ENCODE data around the gene DLX3.

Gene DLX3

GRCh38 chr17:49997773-49998703 is 3.0 kb upstream of the DLX3 start:
- H3K36me3 ChIP-seq (ENCODE audit: insufficient read depth, low read length) = no peaks in the 10 kb centered on the region
- H3K27ac ChIP-seq (ENCODE audit: low read length) = no peak overlapping the region
- H2AFZ ChIP-seq (ENCODE audit: low read depth, low read length) = peak overlapping the region; percentile 88
- peak overlapping the region; percentile 54; the same call in 1 of the 2 replicates for H3K4me2 ChIP-seq (ENCODE audit: insufficient read depth, low read length)
- H3K4me3 ChIP-seq (ENCODE audit: low read depth in 1 of 2, low read length in 2 of 2) = peak overlapping the region in 1 of 2 experiments; percentile 17; a peak in 1 of 4 replicates
- DNase-seq (peak; percentile 85), ATAC-seq (ENCODE audit: insufficient read depth, low read depth) (peak; percentile 97)
- no peak overlapping the region for H3K9ac ChIP-seq (ENCODE audit: low read depth, low read length)
- H3K4me1 ChIP-seq (ENCODE audit: insufficient read depth, low read length) = peaks cover 25% of the 10 kb centered on the region
- H3K27me3 ChIP-seq (ENCODE audit: insufficient read depth, low read length, poor library complexity) = peaks cover 41% of the 10 kb centered on the region
- H3K79me2 ChIP-seq (ENCODE audit: insufficient read depth, low read length) = no peaks in the 10 kb centered on the region
- H3K9me3 ChIP-seq (ENCODE audit: insufficient read depth, low read length, severe bottlenecking) = no peaks in the 10 kb centered on the region
- 0 out of 2 replicates have a peak, but pooled peaks cover 5% of the 10 kb centered on the region for H4K20me1 ChIP-seq (ENCODE audit: insufficient read depth, low read length)
- TF ChIP-seq CTCF (IDR thresholded peaks at IDR 0.05; ENCODE audit: borderline replicate concordance, extremely low read depth, low read length, poor library complexity, severe bottlenecking) (peak; percentile 97), EZH2 (IDR thresholded peaks at IDR 0.05; ENCODE audit: borderline replicate concordance, low read depth, low read length, severe bottlenecking) (no peak)

DNA sequence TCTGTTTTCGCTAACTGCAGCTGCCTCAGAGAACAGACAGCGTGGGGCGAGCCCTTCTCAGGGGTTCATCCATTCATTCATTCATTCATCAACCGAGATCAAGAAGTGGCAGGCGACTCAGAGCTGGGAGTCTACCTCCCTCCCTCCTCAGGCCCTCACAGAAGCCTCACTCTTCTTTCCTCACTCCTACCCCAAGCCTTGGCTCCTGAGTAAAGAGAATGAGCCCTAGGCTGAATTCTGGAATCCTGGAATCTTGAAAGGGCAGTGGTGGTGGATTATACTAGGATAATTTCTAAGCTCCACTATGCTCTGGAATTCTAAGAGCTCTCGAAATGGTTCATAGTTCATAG is 2.3 kb upstream of the DLX3 start:
- Histone ChIP-seq H3K9ac (ENCODE audit: low read depth, low read length) (peak overlapping the region; percentile 19; the same call in 1 of the 2 replicates), H3K9me3 (ENCODE audit: insufficient read depth, low read length, severe bottlenecking) (no peaks in the 10 kb centered on the region), H3K27ac (ENCODE audit: low read length) (no peak overlapping the region), H3K27me3 (ENCODE audit: insufficient read depth, low read length, poor library complexity) (peaks cover 47% of the 10 kb centered on the region), H3K36me3 (ENCODE audit: insufficient read depth, low read length) (no peaks in the 10 kb centered on the region), H3K4me2 (ENCODE audit: insufficient read depth, low read length) (peak overlapping the region; percentile 51; the same call in 1 of the 2 replicates), H3K4me1 (ENCODE audit: insufficient read depth, low read length) (peaks cover 25% of the 10 kb centered on the region), H3K4me3 (ENCODE audit: low read depth in 1 of 2, low read length in 2 of 2) (no peak overlapping the region), H3K79me2 (ENCODE audit: insufficient read depth, low read length) (no peaks in the 10 kb centered on the region), H2AFZ (ENCODE audit: low read depth, low read length) (no peak overlapping the region), H4K20me1 (ENCODE audit: insufficient read depth, low read length) (0 out of 2 replicates have a peak, but pooled peaks cover 5% of the 10 kb centered on the region)
- no peak for ATAC-seq (ENCODE audit: insufficient read depth, low read depth)
- TF ChIP-seq EZH2 (IDR thresholded peaks at IDR 0.05; ENCODE audit: borderline replicate concordance, low read depth, low read length, severe bottlenecking) (no peak), CTCF (IDR thresholded peaks at IDR 0.05; ENCODE audit: borderline replicate concordance, extremely low read depth, low read length, poor library complexity, severe bottlenecking) (no peak)
- no peak for DNase-seq

- H3K4me2 ChIP-seq (ENCODE audit: insufficient read depth, low read length) = peak overlapping the region; percentile 51
- no peaks in the 10 kb centered on the region for H3K9me3 ChIP-seq (ENCODE audit: insufficient read depth, low read length, severe bottlenecking)
- H3K79me2 ChIP-seq (ENCODE audit: insufficient read depth, low read length) = no peaks in the 10 kb centered on the region
- DNase-seq (peak; percentile 62), ATAC-seq (ENCODE audit: insufficient read depth, low read depth) (peak; percentile 61)
- H3K4me3 ChIP-seq (ENCODE audit: low read depth in 1 of 2, low read length in 2 of 2) = no peak overlapping the region
- no peaks in the 10 kb centered on the region for H3K36me3 ChIP-seq (ENCODE audit: insufficient read depth, low read length)
- peak; percentile 95 for TF ChIP-seq CTCF (IDR thresholded peaks at IDR 0.05; ENCODE audit: borderline replicate concordance, extremely low read depth, low read length, poor library complexity, severe bottlenecking)
- TF ChIP-seq EZH2 (IDR thresholded peaks at IDR 0.05; ENCODE audit: borderline replicate concordance, low read depth, low read length, severe bottlenecking) = peak; percentile 83
- H3K4me1 ChIP-seq (ENCODE audit: insufficient read depth, low read length) = peaks cover 25% of the 10 kb centered on the region
- peaks cover 47% of the 10 kb centered on the region for H3K27me3 ChIP-seq (ENCODE audit: insufficient read depth, low read length, poor library complexity)
- no peak overlapping the region for H3K27ac ChIP-seq (ENCODE audit: low read length)
- 0 out of 2 replicates have a peak, but pooled peaks cover 5% of the 10 kb centered on the region for H4K20me1 ChIP-seq (ENCODE audit: insufficient read depth, low read length)
- peak overlapping the region; percentile 44; the same call in 1 of the 2 replicates for H2AFZ ChIP-seq (ENCODE audit: low read depth, low read length)
- H3K9ac ChIP-seq (ENCODE audit: low read depth, low read length) = peak overlapping the region; percentile 19; the same call in 1 of the 2 replicates
Observed at GRCh38 chr17:49996495-49997300, 1.7 kb upstream of the DLX3 start.

Data from DND-41 (cell line).